SH-SY5Y (cell line): ENCODE data around the gene RTP1.

Experiments used
- GATA2 ChIP-seq: IDR thresholded peaks from 2 replicates; pipeline ENCODE4 v1.6.1; 2011; ENCODE audit warnings: mild to moderate bottlenecking, low read depth, low read length
- GATA3 ChIP-seq: IDR thresholded peaks from 2 replicates; pipeline ENCODE4 v1.6.1; 2011; ENCODE audit warnings: low read depth, mild to moderate bottlenecking, low read length, moderate library complexity

DNA sequence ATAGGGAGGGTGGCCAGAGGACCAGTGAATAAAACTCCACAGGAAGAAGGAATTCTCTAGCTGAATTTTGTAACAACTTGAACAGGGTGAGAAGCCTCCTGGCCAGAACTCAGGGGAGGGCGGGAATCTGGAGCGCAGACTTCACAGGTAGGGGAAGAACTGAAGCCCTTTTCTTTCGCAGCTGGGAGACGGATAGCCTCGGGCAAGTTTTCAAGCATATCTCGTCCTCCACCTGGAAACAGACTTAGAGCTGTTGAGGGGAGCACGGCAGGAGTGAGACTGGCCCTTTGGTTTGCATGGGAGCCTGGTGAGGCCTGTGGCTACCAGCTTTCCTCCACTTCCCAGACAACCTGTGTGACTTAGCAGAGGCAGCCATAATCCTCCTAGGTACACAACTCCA lies 47.1 kb upstream of the RTP1 start:
- TF ChIP-seq GATA2 (no peak), GATA3 (no peak)
